Panc1 (cell line): Measurements from ENCODE around the gene DCST2. TPM values are rescaled to one million over a fixed set of nuclear protein-coding genes. Genes with fewer than 3 reads are reported as not detected.

Experiments
- ATAC-seq: fragments of 200-7000 bp; cut with Tn5 transposase; 2 replicates; pipeline ENCODE4 v1.9.1; 2020; ENCODE audit warnings: mild to moderate bottlenecking, moderate library complexity
- BruUV-seq: library from RNA; stranded (reverse); fragments of 400-500 nt; replicated peaks from 2 replicates; lab custom pipeline; 2021; lab: Mats Ljungman, UMichigan
- CTCF ChIA-PET: fragments of 300-600 bp; sonication (Branson Sonifier 250); formaldehyde crosslinking; loops from one replicate; lab custom pipeline; 2022; ENCODE audit warnings: antibody characterized with exemption; lab: Charles Lee
- POLR2A ChIA-PET: fragments of 300-600 bp; sonication (Branson Sonifier 250); formaldehyde crosslinking; loops from one replicate; lab custom pipeline; 2022; ENCODE audit warnings: antibody characterized with exemption; lab: Charles Lee
- DNase-seq: peaks from one replicate; pipeline ENCODE4 v3.0.0-alpha.2; 2010; ENCODE audit warnings: low read depth, low spot score
- H3K27ac ChIP-seq: 2 replicates; pipeline ENCODE4 v1.5.1; 2011; ENCODE audit warnings: mild to moderate bottlenecking, low read length, inconsistent platforms
- H3K27me3 ChIP-seq: fragments of 200-500 bp; sonication (Bioruptor generic); 2 replicates; pipeline ENCODE4 v1.6.0; 2014; ENCODE audit warnings: low read length, inconsistent platforms; ENCODE audit not compliant: control insufficient read depth, insufficient read depth
- H3K36me3 ChIP-seq: fragments of 200-500 bp; sonication (Bioruptor generic); 2 replicates; pipeline ENCODE4 v1.5.1; 2014; ENCODE audit warnings: inconsistent platforms, mild to moderate bottlenecking, low read length, moderate library complexity; ENCODE audit not compliant: control insufficient read depth, insufficient read depth
- H3K4me1 ChIP-seq: 2 replicates; pipeline ENCODE4 v1.5.1; 2011; ENCODE audit warnings: inconsistent platforms, mild to moderate bottlenecking, low read length, moderate library complexity; ENCODE audit not compliant: control insufficient read depth, insufficient read depth
- H3K4me3 ChIP-seq, 2 experiments: 2 replicates each; pipeline ENCODE4 v1.5.1; 2011 to 2012; ENCODE audit warnings: low read depth in 2 of 2, low read length in 2 of 2, mild to moderate bottlenecking in 2 of 2, inconsistent platforms in 1 of 2, moderate library complexity in 1 of 2
- H3K9me3 ChIP-seq: fragments of 200-500 bp; sonication (Bioruptor generic); 2 replicates; pipeline ENCODE4 v1.5.1; 2014; ENCODE audit warnings: low read depth, mild to moderate bottlenecking, inconsistent platforms, low read length, moderate library complexity; ENCODE audit not compliant: control insufficient read depth, insufficient read depth
- CTCF ChIP-seq: fragments of 450-650 bp; IDR thresholded peaks from 2 replicates; pipeline ENCODE4 v1.5.1; 2017; ENCODE audit warnings: mild to moderate bottlenecking
- POLR2AphosphoS5 ChIP-seq: IDR thresholded peaks from 2 replicates; pipeline ENCODE4 v1.6.1; 2012; ENCODE audit warnings: mild to moderate bottlenecking, low read depth, low read length, moderate library complexity
- REST ChIP-seq, 2 experiments: IDR thresholded peaks; 2 replicates each; pipeline ENCODE4 v1.6.1; 2011 to 2012; ENCODE audit warnings: low read depth in 2 of 2, control low read depth in 1 of 2, low read length in 1 of 2, mild to moderate bottlenecking in 1 of 2, moderate library complexity in 1 of 2; ENCODE audit not compliant: insufficient read depth in 1 of 2
- SIN3A ChIP-seq: IDR thresholded peaks from 2 replicates; pipeline ENCODE4 v1.6.1; 2012; ENCODE audit warnings: low read depth, mild to moderate bottlenecking, low read length, moderate library complexity, borderline replicate concordance; ENCODE audit not compliant: insufficient read depth
- TCF7L2 ChIP-seq: IDR thresholded peaks from 2 replicates; pipeline ENCODE4 v1.6.1; 2011; ENCODE audit warnings: mild to moderate bottlenecking, low read depth, low read length, inconsistent platforms
- in situ Hi-C: cut with HindIII; loops from 2 replicates; pipeline ENCODE4 v1.10.0; 2016; ENCODE audit warnings: low sequenced_read_pairs, low pct_unique_long_range_greater_than_20kb
- intact Hi-C: fragments of 100-400 bp; cut with micrococcal nuclease; formaldehyde crosslinking; loops from one replicate; pipeline ENCODE4 v1.10.0; 2022; ENCODE audit not compliant: unreplicated experiment
- total RNA-seq: library from RNA; stranded (reverse); gene quantifications from one replicate; pipeline ENCODE4 v1.2.1, GENCODE V29; 2021; ENCODE audit not compliant: unreplicated experiment

The DCST2 gene
- total RNA-seq, 1 experiment from 2014 or later: 0.13 TPM

GRCh38 chr1:155030243-155030795 lies 3.3 kb downstream of the DCST2 start:
- ChIA-PET CTCF (no interaction called here), POLR2A (no interaction called here)
- Histone ChIP-seq H3K4me1 (no peaks in the 10 kb centered on the region), H3K27ac (no peak overlapping the region), H3K4me3 (no peak overlapping the region), H3K36me3 (no peaks in the 10 kb centered on the region), H3K27me3 (no peaks in the 10 kb centered on the region), H3K9me3 (no peaks in the 10 kb centered on the region)
- BruUV-seq: no TSS peak
- DNase-seq: no peak
- no peak for TF ChIP-seq POLR2AphosphoS5
- TF ChIP-seq CTCF: no peak
- no peak for TF ChIP-seq REST (IDR thresholded peaks at IDR 0.05; ENCODE audit: insufficient read depth in 1 of 2, low read depth in 2 of 2, low read length in 1 of 2)
- TF ChIP-seq TCF7L2: no peak
- TF ChIP-seq SIN3A: no peak
- intact Hi-C loops: no loop called here
- in situ Hi-C loops: no loop called here
- ATAC-seq: no peak

- Histone ChIP-seq H3K9me3 (no peaks in the 10 kb centered on the region), H3K4me1 (no peaks in the 10 kb centered on the region), H3K27ac (no peak overlapping the region), H3K36me3 (no peaks in the 10 kb centered on the region), H3K27me3 (no peaks in the 10 kb centered on the region), H3K4me3 (no peak overlapping the region)
- in situ Hi-C loops: no loop called here
- DNase-seq (no peak), ATAC-seq (no peak)
- TF ChIP-seq REST (IDR thresholded peaks at IDR 0.05; ENCODE audit: insufficient read depth in 1 of 2, low read depth in 2 of 2, low read length in 1 of 2) (no peak), SIN3A (no peak), POLR2AphosphoS5 (no peak), CTCF (no peak)
- intact Hi-C loops: no loop called here
- POLR2A ChIA-PET: no interaction called here
- CTCF ChIA-PET: interaction anchor here (0.7 kb wide), 1 partner anchor 288 kb away, joined by 3 read pairs; no protein-coding TSS in a partner anchor
- BruUV-seq: no TSS peak
Observed at GRCh38 chr1:155029513-155030242, 3.9 kb downstream of the DCST2 start.
